ENCODE measurements around the gene SP140.
"Not testable (repeated sequence)": the region's sequence is repeated elsewhere in the genome, so short reads cannot be mapped to it uniquely, and the experiment has no call there.

SP140 gene

GRCh38 chr2:230327418-230328154 lies 102.0 kb downstream of the SP140 start:
- no peak for DNase-seq

DNA sequence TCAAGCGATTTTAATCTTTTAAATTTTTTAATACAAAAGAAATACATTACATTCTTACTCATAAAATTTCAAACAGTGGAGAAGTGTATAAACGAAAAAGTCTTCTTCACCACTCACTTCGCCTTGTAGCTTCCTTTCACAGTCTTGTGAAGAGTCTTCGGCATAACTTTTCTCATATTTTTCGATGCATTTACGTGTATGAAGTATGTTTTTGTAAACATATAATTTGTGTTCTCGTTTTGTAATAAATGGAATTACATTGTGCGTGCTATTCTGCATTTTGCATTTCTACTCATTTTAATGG lies 102.6 kb downstream of the SP140 start:
- DNase-seq = no peak

GRCh38 chr2:230329946-230330605 lies 104.5 kb downstream of the SP140 start:
- no peak for DNase-seq

DNA sequence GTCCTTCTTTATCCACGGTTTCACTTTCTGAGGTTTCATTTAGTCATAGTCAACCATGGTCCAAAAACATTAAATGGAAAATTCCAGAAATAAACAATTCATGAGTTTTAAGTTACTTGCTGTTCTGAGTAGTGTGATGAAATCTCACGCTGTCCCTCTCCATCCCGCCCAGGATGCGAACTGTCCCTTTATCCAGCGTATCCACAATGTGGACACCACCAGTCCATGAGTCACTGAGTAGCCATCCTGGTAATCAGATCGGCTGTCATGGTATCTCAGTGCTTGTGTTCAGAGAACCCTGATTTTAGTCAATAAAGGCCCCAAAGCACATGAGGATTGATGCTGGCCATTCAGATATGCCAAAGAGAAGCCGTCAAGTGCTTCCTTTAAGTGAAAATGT lies 105.2 kb downstream of the SP140 start:
- no peak for DNase-seq

DNA sequence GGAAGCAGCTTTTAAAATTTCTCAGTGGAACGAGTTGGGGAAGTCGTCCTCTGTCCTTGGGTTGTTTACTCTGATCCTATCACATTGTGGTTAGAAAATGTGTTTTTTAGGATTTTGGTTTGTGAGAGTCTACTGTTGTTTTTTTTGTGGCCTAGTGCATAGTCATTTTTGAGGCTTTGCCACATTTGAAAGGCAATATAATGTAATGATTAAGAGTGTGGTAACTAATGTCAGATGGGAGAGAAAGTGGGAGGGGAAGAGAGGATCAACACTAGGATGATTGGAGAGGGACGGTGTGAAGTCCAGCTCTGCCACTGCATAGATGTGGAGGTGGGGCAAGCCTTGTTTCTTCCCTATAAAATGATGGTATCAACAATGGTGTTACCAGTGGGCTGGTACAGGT lies 109.9 kb downstream of the SP140 start:
- DNase-seq = no peak

- no peak for DNase-seq
Measured at GRCh38 chr2:230335864-230336506, 110.4 kb downstream of the SP140 start.

DNA sequence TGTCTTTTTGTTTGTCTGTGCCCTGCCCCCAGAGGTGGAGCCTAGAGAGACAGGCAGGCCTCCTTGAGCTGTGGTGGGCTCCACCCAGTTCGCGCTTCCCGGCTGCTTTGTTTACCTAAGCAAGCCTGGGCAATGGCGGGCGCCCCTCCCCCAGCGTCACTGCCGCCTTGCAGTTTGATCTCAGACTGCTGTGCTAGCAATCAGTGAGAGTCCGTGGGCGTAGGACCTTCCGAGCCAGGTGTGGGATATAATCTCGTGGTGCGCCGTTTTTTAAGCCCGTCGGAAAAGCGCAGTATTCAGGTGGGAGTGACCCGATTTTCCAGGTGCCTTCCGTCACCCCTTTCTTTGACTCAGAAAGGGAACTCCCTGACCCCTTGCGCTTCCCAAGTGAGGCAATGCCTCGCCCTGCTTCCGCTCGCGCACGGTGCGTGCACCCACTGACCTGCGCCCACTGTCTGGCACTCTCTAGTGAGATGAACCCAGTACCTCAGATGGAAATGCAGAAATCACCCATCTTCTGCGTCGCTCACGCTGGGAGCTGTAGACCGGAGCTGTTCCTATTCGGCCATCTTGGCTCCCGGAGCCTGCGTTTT lies 116.5 kb downstream of the SP140 start:
- DNase-seq = not testable (repeated sequence)

- DNase-seq = not testable (repeated sequence)
Measured at GRCh38 chr2:230343041-230343624, 117.6 kb downstream of the SP140 start.

GRCh38 chr2:230343747-230344146 lies 118.2 kb downstream of the SP140 start:
- DNase-seq = no peak

GRCh38 chr2:230346465-230346864 lies 120.9 kb downstream of the SP140 start:
- no peak for DNase-seq

DNA sequence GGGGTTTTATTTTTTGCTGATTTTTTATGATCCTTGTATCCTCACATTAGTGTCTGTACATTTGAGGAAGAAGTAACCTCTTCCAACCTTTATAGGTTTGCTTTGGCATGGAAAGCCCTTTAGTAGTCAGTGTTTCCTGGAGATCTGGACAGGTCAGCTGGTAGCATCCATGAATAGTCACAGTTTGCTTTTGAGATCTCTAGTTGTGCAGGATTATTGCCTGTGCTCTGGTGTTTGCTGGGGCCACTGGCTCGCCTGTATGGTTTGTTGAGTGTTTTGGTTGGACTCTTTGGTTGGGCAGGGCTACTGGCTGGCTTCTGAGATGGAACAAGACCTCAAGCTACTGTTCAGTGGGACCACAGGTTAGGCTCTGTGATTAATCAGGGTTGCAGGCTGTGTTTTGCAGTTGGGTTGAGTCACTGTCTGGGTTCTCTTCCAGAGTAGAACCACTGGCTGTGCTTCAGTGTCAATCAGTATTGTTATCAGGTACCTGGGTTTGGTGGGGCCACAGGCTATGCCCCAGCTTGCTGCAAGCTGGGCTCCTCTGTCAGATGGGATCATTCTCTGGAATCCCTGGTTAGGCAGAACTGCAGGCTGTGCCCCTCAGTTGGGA lies 121.5 kb downstream of the SP140 start:
- DNase-seq = peak; percentile 10

DNA sequence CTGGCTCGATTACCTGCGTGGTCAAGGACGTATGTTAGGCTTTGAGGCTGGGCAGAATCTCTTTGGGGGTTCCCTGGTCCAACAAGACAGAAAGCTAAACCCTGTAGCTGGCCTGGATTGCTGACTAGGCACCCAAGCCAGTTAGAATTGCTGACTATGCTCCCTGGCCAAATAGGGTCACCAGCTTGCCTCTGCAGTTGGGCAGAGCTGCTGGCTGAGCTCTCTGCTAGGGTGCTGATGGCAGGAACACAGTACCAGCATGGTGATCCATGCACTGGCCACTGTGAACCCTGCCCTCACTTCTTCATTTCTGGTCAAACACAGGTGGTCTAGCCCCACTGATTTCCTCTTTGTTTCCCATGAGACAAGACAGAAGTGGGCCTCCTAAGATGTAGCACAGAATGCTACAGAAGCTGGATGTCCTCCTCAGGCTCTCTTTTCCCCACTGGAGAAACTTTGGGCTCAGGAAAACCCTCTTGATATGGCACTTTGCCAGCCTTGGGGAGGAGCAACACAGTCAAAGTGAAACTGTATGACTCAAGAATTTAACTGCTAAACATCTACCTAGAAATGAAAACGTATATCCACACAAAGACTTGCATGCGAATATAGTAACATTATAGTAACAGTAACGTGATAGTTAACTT lies 122.2 kb downstream of the SP140 start:
- DNase-seq = peak; percentile 49

- DNase-seq = no peak
Measured at GRCh38 chr2:230348787-230349186, 123.3 kb downstream of the SP140 start.

DNA sequence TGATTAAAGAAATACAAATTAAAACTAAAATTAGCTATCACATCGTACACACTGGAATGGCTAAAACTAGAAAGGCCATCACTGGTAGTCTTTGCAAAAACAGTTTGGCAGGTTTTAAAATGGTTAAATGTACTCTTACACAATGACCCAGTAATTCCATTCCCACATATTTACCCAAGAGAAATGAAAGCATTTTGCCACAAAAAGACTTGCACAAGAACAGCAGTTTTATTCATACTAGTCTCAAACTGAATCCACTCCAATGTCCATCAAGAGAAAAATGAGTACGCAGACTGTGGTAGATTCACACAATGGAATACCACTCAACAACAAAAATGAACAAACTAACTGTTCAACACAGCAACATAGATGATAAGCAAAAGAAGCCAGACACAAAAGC lies 130.5 kb downstream of the SP140 start:
- DNase-seq = peak; percentile 4

- peak; percentile 75 for DNase-seq
Measured at GRCh38 chr2:230358305-230358704, 132.8 kb downstream of the SP140 start.

- DNase-seq = no peak
Measured at GRCh38 chr2:230360028-230360427, 134.5 kb downstream of the SP140 start.

DNA sequence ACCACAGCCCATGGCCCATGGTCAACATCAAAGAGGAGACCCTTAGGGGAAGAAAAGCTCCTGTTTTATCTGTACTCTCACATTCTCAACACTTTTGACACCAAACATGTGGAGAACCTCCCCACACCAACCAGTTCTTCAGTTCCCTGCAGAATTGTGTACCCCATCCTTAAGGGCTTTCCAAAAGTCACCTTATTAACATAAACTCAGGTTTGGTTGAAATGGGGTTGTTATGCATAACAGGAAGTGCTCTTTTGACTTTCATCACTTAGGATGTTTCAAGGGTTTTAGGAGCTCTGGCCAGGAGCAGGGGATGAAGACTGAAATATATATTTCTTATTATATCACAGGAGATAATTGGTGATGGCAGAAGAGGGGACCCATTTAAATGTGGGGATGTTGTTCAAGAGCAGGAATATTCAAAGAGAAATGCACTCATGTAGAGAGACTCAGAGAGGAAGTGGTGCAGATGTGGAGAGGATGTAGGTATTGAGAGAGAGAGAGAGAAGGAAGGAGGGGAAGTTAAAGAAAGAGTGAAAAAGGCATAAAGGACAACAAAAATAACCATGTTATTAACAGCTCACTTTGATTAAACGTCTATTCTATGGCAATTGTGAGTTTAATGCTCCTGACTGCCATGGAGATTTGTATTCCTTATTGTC lies 136.6 kb downstream of the SP140 start:
- DNase-seq = no peak
